HCT116 (cell line): Measurements from ENCODE around the gene TMEM178A. TPM values are rescaled to one million over a fixed set of nuclear protein-coding genes. Genes with fewer than 3 reads are reported as not detected.

Experiments used
- ATAC-seq: fragments of 200-7000 bp; cut with Tn5 transposase; 2 replicates; pipeline ENCODE4 v1.9.1; 2020; ENCODE audit warnings: mild to moderate bottlenecking, moderate library complexity
- BruUV-seq: library from RNA; stranded (reverse); fragments of 400-500 nt; replicated peaks from 2 replicates; lab custom pipeline; 2021; lab: Mats Ljungman, UMichigan
- CTCF ChIA-PET: fragments of 300-600 bp; sonication (Branson Sonifier 250); formaldehyde crosslinking; loops from one replicate; lab custom pipeline; 2021; ENCODE audit warnings: antibody characterized with exemption; lab: Charles Lee
- POLR2A ChIA-PET: fragments of 300-600, 350-600 bp; sonication (Branson Sonifier 250); formaldehyde crosslinking; loops from one replicate; lab custom pipeline; 2021; ENCODE audit warnings: antibody characterized with exemption; lab: Charles Lee
- RAD21 ChIA-PET, 2 experiments: fragments of 300-600 bp; sonication (Branson Sonifier 250); formaldehyde crosslinking; loops; one replicate each; lab custom pipeline; 2023; ENCODE audit warnings: low total read pairs in 2 of 2; ENCODE audit not compliant: uncharacterized antibody in 2 of 2, unreplicated experiment in 2 of 2, low non-redundant PET in 1 of 2; lab: Charles Lee
- DNase-seq: peaks from one replicate; pipeline ENCODE4 v3.0.0-alpha.2; 2010; ENCODE audit warnings: low read depth, low spot score
- H2AFZ ChIP-seq: fragments of 200-600 bp; shearing (Covaris generic), sonication (generic); 2 replicates; pipeline ENCODE4 v1.6.1; 2017; ENCODE audit warnings: low read depth, mixed run types, mixed read lengths, antibody characterized with exemption, low read length; ENCODE audit not compliant: poor library complexity, severe bottlenecking
- H3K27ac ChIP-seq: 2 replicates; pipeline ENCODE4 v1.5.1; 2012; ENCODE audit warnings: low read depth, low read length
- H3K27me3 ChIP-seq: fragments of 200-600 bp; sonication (generic); 2 replicates; pipeline ENCODE4 v1.6.1; 2016; ENCODE audit warnings: mixed run types, low read length, mixed read lengths; ENCODE audit not compliant: insufficient read depth
- H3K36me3 ChIP-seq, 2 experiments: fragments of 200-500 bp in 1 of 2; fragments of 200-600 bp in 1 of 2; sonication (Bioruptor generic) in 1 of 2; sonication (generic) in 1 of 2; 2 replicates each; pipeline versions ENCODE4 v1.5.1 to v1.6.1; 2014 to 2016; ENCODE audit warnings: low read length in 2 of 2, inconsistent platforms in 1 of 2, mixed read lengths in 1 of 2, mixed run types in 1 of 2; ENCODE audit not compliant: insufficient read depth in 2 of 2, control insufficient read depth in 1 of 2
- H3K4me1 ChIP-seq, 2 experiments: fragments of 200-600 bp in 1 of 2; sonication (generic) in 1 of 2; 2 replicates each; pipeline versions ENCODE4 v1.5.1 to v1.6.1; 2012 to 2017; ENCODE audit warnings: low read length in 2 of 2, inconsistent platforms in 1 of 2, mild to moderate bottlenecking in 1 of 2, mixed read lengths in 1 of 2, mixed run types in 1 of 2, moderate library complexity in 1 of 2; ENCODE audit not compliant: insufficient read depth in 2 of 2, control insufficient read depth in 1 of 2
- H3K4me2 ChIP-seq: fragments of 200-600 bp; sonication (generic); 2 replicates; pipeline ENCODE4 v1.6.1; 2017; ENCODE audit warnings: mixed run types, low read length, mixed read lengths
- H3K4me3 ChIP-seq, 2 experiments: fragments of 200-600 bp in 1 of 2; sonication (generic) in 1 of 2; replicated peaks in 1 of 2; 2 replicates each; pipeline ENCODE4 v1.5.1; 2011 to 2016; ENCODE audit warnings: low read length in 2 of 2, control low read depth in 1 of 2, low read depth in 1 of 2, mild to moderate bottlenecking in 1 of 2, mixed read lengths in 1 of 2, mixed run types in 1 of 2
- H3K79me2 ChIP-seq: fragments of 200-600 bp; sonication (generic); 2 replicates; pipeline ENCODE4 v1.6.1; 2017; ENCODE audit warnings: mild to moderate bottlenecking, mixed run types, low read length, moderate library complexity, mixed read lengths; ENCODE audit not compliant: insufficient read depth
- H3K9ac ChIP-seq: fragments of 200-600 bp; sonication (generic); 2 replicates; pipeline ENCODE4 v1.6.1; 2016; ENCODE audit warnings: low read length, mixed read lengths
- H3K9me2 ChIP-seq: fragments of 200-600 bp; sonication (generic), shearing (Covaris generic); 2 replicates; pipeline ENCODE4 v1.6.1; 2017; ENCODE audit warnings: mixed run types, mild to moderate bottlenecking, moderate library complexity; ENCODE audit not compliant: insufficient read depth
- H3K9me3 ChIP-seq, 2 experiments: fragments of 200-500 bp in 1 of 2; fragments of 200-600 bp in 1 of 2; sonication (Bioruptor generic) in 1 of 2; sonication (generic) in 1 of 2; 2 replicates each; pipeline ENCODE4 v1.6.1; 2014 to 2017; ENCODE audit warnings: low read length in 2 of 2, mixed read lengths in 2 of 2, inconsistent platforms in 1 of 2, low read depth in 1 of 2, mild to moderate bottlenecking in 1 of 2, mixed run types in 1 of 2, moderate library complexity in 1 of 2; ENCODE audit not compliant: control insufficient read depth in 1 of 2, insufficient read depth in 1 of 2
- H4K20me1 ChIP-seq: fragments of 200-600 bp; sonication (generic), shearing (Covaris generic); 2 replicates; pipeline ENCODE4 v1.6.1; 2017; ENCODE audit warnings: mixed run types, mild to moderate bottlenecking, moderate library complexity; ENCODE audit not compliant: insufficient read depth
- EGR1 ChIP-seq: IDR thresholded peaks from 2 replicates; pipeline ENCODE4 v1.6.1; 2012; ENCODE audit warnings: low read depth
- EZH2phosphoT487 ChIP-seq: fragments of 200-600 bp; IDR thresholded peaks from 2 replicates; pipeline ENCODE4 v1.6.1; 2018; ENCODE audit warnings: antibody characterized with exemption, borderline replicate concordance
- POLR2AphosphoS5 ChIP-seq: IDR thresholded peaks from 2 replicates; pipeline ENCODE4 v1.6.1; 2011; ENCODE audit warnings: mild to moderate bottlenecking, low read depth, low read length, moderate library complexity
- SIN3A ChIP-seq: IDR thresholded peaks from 2 replicates; pipeline ENCODE4 v1.6.1; 2012; ENCODE audit warnings: low read depth
- TCF7L2 ChIP-seq: IDR thresholded peaks from 2 replicates; pipeline ENCODE4 v1.7.0; 2011; ENCODE audit warnings: borderline replicate concordance, inconsistent platforms; ENCODE audit not compliant: insufficient read depth, insufficient read length; ENCODE audit errors: extremely low read depth
- ZFX ChIP-seq: fragments of 450-650 bp; IDR thresholded peaks from 2 replicates; pipeline ENCODE4 v1.6.1; 2017
- intact Hi-C: fragments of 100-400 bp; cut with micrococcal nuclease; formaldehyde crosslinking; loops from 2 replicates; pipeline ENCODE4 v1.10.0; 2022
- total RNA-seq: library from RNA; stranded (reverse); gene quantifications from one replicate; pipeline ENCODE4 v1.2.1, GENCODE V29; 2021; ENCODE audit not compliant: unreplicated experiment
- TF ChIP-seq, protein P1 (sequence below): IDR thresholded peaks from 2 replicates; pipeline ENCODE4 v1.6.1; 2012

The TMEM178A gene
- total RNA-seq, 1 experiment from 2014 or later = 1.3 TPM

- DNase-seq = no peak
- CTCF ChIA-PET = no interaction called here
- BruUV-seq = no TSS peak
Measured at GRCh38 chr2:39671604-39672003, 5.9 kb downstream of the TMEM178A start.

DNA sequence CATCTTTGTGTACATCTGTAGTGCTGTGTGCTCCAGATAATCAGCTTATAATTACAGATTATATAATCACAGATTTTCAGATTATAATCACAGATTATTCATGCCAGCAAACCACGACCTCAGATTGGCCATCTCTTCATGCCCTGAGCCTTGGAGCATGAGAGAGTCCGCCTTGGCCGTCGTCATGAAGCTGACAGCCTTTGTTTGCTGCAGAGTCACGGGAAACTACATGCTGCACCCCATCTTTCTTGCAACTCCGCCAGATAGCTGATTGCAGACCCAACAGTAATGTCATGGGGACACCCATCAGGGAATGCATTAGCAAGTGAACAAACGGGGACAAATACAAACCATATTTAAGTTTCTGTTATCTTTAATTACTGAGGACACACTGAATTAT lies 7.3 kb downstream of the TMEM178A start:
- Histone ChIP-seq H3K27me3 (peaks cover 20% of the 10 kb centered on the region), H3K9ac (no peak overlapping the region), H4K20me1 (no peaks in the 10 kb centered on the region; the same call in 1 of the 2 replicates), H3K27ac (no peak overlapping the region), H3K4me3 (no peak overlapping the region), H3K4me1 (no peaks in the 10 kb centered on the region), H3K79me2 (no peaks in the 10 kb centered on the region), H3K9me2 (no peaks in the 10 kb centered on the region), H3K9me3 (no peaks in the 10 kb centered on the region), H3K36me3 (no peaks in the 10 kb centered on the region), H3K4me2 (no peak overlapping the region), H2AFZ (no peak overlapping the region)
- CTCF ChIA-PET = no interaction called here
- DNase-seq (no peak), ATAC-seq (no peak)
- POLR2A ChIA-PET = no interaction called here
- intact Hi-C loops = no loop called here
- RAD21 ChIA-PET = no interaction called here
- BruUV-seq = no TSS peak
- TF ChIP-seq EZH2phosphoT487 (no peak), EGR1 (no peak), POLR2AphosphoS5 (no peak)

More at GRCh38 chr2:39671604-39672003, 5.9 kb downstream of the TMEM178A start:
- Histone ChIP-seq H3K79me2 (no peaks in the 10 kb centered on the region), H2AFZ (no peak overlapping the region), H3K27me3 (peaks cover 18% of the 10 kb centered on the region), H3K4me3 (no peak overlapping the region), H3K9me3 (no peaks in the 10 kb centered on the region), H3K4me1 (no peaks in the 10 kb centered on the region), H3K9me2 (no peaks in the 10 kb centered on the region), H3K27ac (no peak overlapping the region), H3K36me3 (no peaks in the 10 kb centered on the region), H3K9ac (no peak overlapping the region), H4K20me1 (no peaks in the 10 kb centered on the region; the same call in 1 of the 2 replicates), H3K4me2 (no peak overlapping the region)
- ChIA-PET POLR2A (no interaction called here), RAD21 (no interaction called here)
- intact Hi-C loops = no loop called here
- no peak for TF ChIP-seq ZFX
- TF ChIP-seq, protein P1, sequence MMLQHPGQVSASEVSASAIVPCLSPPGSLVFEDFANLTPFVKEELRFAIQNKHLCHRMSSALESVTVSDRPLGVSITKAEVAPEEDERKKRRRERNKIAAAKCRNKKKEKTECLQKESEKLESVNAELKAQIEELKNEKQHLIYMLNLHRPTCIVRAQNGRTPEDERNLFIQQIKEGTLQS = no peak
- TF ChIP-seq SIN3A = no peak
- no peak for TF ChIP-seq EZH2phosphoT487
- no peak for TF ChIP-seq TCF7L2
- no peak for ATAC-seq
